ENCODE measurements around the gene TBC1D8.

Gene TBC1D8

DNA sequence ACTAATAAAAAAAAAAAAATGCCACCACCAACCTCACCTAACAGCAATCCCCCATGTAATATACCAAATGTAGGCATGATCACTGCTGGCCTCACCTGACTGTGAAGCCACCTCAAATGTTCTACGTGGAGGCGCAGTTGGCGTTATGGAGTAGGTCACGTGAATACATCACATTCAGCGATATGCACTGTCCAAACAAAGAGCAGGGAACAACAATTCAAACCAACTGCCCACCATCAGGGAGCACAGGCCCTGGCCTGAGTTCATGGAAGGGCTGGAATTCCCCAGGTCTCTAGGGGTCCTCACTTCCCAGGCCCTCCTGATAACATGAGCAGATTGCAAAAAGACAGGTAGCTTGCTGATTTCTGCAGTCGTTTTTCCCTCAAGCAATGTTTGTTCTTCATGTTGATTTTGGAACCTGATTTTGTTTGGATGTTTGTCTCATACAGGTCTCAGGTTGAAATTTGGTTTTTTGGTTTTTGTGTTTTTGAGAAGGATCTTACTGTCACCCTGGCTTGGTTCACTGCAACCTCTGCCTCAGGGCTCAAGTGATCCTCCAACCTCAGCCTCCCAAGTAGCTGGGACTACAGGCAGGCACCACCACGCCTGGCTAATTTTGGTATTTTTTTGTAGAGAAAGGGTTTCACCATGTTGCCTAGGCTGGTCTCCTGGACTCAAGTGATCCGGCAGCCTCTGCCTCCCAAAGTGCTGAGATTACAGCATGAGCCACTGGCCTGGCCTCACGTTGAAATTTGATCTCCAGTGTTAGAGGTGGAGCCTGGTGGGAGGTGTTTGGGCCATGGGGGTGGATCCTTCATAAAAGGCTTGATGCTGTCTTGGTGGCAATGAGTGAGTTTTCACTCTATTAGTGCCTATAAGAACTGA, 15.5 kb downstream of the TBC1D8 start:
- DNase-seq (ENCODE audit: low read depth in 2 of 2): no peak

DNA sequence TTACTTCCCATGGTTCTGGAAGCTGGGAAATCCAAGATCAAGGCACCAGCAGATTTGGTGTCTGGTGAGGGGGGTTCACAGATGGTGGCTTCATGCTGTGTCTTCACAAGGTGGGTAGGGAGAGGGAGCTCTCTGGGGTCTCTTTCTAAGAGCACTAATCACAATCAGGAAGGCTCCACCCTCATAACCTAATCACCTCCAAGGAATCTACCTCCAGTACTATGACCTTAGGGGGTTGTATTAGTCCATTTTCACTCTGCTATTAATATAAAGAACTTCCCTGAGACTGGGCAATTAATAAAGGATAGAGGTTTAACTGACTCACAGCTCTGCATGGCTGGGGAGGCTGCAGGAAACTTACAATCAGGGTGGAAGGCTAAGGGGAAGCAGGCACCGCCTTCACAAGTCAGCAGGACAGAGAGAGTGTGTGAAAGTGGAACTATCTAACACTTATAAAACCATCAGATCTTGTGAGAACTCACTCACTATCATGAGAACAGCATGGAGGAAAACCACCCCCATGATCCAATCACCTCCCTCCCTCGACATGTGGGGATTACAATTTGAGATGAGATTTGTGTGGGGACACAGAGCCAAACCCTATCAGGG, 17.6 kb downstream of the TBC1D8 start:
- DNase-seq (ENCODE audit: low read depth in 2 of 2): no peak

DNA sequence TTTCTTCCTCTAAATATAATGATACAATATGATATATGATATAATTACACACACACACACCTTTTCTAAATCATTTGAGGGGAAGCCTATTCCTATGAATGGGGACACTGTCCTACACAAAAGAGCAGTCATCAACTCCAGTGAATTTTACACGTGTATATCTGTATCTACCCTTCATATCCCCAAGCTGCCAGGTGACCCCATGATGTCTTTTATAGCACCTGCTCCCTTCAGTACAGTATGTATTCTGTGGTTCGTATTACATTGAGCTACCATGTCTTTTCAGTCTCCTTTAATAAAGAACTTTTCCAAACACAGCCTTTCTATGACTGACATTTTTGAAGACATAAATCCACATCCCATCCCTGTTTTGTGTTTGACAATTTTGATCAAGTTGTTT, 19.0 kb downstream of the TBC1D8 start:
- DNase-seq (ENCODE audit: low read depth in 2 of 2): no peak

DNA sequence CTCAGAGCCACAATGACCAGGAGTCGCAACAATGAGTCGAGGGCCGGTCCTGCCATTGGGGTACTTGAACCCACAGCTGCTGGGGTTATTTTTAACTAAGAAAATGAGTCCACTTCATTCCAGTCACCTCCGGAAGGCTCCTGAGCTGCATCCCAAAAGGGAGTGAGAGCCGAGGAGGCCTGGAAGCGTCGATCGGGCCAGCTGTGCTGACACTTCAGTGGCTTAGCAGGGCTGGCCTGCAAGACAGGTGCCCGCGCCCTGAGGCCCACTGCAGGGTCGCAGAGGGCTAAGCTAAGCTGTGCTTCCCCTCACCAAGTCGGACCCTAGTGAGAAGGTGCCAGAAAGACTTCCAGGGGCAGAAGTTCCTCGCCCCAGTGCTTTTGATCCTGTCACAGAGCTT, 21.1 kb downstream of the TBC1D8 start:
- no peak for DNase-seq (ENCODE audit: low read depth in 2 of 2)

DNA sequence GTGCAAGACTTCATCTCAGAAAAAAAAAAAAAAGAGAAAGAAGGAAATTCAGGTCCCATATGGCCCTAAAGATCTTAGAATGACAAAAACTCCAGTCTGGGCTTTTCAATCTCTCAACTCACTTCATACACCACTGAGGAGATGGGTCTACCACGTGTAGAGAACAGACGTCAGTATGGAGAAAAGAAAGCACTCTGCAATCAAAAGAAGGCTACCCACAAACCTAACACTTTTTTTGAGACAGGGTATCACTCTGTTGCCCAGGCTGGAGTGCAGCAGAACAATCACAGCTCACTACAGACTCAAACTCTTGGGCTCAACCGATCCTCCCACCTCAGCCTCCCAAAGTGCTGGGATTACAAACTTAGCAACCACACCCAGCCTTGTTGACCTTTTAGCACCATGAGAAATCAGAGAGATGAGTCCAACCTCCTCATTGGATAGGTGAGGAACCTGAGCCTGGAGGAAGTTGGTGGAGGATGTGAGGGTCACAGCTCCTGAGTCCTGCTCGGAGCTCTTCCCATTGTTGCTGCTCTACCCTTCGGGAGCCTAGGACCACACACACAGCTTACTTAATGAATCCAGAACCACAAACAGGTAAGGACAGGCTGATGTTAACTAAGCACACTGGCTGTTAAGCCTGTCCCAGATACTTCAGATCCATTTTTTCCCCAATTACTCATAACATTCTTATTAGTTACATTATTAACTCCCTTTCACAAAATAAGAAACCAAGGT, 23.7 kb downstream of the TBC1D8 start:
- no peak for DNase-seq (ENCODE audit: low read depth in 2 of 2)

DNA sequence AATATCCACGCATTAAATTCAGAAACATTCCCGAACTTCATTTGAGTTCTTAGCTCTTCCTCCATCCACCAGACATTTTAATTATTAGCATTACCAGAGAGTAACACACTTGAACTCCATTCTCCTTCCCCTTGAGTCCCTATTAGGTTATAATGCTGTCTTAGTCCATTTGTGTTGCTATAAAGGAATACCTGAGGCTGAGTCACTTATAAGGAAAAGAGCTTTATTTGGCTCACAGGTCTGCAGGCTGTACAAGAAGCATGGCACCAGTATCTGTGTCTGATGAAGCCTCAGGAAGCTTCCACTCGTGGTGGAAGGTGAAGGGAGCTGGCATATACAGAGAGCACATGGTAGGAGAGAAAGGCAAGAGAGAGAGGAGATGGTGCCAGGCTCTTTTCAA, 25.4 kb downstream of the TBC1D8 start:
- no peak for DNase-seq (ENCODE audit: low read depth in 2 of 2)

DNA sequence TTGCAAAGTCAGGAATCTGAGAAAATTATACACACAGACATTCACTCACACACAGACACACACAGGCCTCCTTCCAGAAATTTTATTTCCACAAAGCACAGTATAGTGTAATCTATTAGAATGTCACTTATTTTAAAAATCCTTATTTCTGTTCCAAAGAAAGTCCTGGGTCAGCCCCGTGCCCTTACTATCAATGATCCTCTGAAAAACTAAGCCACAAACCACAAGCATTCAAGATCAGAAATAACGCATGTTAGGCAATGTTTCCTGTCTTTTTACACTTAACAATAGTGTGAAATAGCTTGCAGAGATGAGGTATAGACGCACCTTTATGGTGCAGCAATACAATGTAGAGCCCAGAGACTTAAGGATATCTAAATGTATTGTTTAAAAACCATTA, 25.8 kb downstream of the TBC1D8 start:
- no peak for DNase-seq (ENCODE audit: low read depth in 2 of 2)

DNA sequence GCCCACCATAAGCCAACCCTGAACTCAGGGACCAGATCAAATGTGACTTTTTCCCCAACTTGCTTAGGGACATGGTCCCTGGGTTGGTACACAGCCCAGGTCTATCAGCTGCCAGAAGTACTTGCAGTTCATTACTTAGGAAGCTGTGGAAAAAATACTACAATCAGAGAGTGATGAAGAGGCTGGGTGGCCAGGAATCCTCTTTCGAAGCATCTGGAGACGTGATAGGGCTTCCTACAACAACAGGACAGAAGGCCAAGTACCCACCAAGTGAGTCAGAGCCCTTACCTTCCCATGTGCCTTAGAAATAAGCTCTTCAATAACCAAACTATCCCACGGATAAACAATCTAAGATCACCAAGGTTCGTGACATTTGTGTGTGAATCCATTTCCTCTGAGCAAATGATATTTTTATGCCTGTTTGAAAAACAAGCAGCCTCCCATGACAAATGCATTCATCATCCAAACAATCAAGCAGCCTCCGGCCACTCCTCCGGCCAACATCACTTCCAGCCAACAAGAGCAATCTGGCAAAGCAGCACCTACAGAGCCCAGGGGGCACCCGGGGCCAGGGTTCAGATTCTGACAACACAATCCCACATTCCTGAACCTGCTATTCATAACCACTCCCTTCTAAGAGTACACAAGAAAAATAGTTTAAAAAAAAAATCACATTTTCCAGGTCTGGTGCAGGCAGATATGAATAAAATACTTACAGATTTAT, 26.4 kb downstream of the TBC1D8 start:
- no peak for DNase-seq (ENCODE audit: low read depth in 2 of 2)

DNA sequence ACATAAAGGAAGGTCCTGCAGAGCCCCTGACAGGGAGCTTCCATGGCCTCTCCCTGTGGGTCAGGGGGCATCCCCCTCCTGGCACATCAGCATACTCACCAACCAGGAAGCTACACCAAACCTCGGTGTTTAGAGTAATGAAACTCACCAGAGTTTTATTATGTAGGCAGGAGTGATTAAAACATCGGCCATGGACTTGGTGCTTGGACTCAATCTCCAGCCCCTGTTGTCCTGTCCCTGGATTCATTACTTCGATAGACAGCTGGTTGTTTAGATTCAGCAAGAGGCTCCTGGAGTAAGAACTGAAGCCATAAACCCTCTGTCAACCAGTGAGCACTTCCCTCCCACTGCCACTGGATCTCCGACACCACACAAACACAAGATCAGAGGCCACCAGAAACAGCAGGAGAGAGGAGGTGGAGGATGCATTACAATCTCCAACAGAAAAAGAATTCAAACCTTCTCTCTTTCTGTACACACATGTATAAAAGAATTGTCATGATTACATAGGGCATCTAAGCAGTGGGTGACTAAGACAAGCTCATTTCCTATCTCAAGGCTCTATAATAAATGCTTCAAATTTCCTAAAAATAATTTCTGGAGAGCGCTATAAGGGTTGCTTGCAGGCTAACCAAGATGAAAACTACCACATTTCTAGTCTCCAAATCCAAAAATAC, 27.2 kb downstream of the TBC1D8 start:
- DNase-seq (ENCODE audit: low read depth in 2 of 2): no peak

DNA sequence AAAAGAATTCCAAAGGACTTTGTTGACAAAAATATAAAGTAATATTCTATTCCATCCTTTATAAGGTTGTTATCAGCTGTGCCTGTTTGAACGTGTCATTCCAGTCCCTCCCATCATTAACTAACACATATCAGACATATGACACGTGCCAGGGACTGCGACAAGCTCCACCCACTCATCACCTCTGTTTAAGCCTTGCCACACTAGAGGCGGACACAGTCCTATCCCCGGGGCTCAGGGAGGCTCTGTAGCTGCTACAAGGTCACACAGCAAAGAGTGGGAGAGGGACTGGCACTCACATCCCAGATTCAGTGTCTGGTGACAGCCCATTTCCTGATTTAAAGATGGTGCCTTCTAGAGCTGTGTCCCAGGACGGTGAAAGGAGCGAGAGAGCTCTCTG, 30.0 kb downstream of the TBC1D8 start:
- no peak for DNase-seq (ENCODE audit: low read depth in 2 of 2)

DNA sequence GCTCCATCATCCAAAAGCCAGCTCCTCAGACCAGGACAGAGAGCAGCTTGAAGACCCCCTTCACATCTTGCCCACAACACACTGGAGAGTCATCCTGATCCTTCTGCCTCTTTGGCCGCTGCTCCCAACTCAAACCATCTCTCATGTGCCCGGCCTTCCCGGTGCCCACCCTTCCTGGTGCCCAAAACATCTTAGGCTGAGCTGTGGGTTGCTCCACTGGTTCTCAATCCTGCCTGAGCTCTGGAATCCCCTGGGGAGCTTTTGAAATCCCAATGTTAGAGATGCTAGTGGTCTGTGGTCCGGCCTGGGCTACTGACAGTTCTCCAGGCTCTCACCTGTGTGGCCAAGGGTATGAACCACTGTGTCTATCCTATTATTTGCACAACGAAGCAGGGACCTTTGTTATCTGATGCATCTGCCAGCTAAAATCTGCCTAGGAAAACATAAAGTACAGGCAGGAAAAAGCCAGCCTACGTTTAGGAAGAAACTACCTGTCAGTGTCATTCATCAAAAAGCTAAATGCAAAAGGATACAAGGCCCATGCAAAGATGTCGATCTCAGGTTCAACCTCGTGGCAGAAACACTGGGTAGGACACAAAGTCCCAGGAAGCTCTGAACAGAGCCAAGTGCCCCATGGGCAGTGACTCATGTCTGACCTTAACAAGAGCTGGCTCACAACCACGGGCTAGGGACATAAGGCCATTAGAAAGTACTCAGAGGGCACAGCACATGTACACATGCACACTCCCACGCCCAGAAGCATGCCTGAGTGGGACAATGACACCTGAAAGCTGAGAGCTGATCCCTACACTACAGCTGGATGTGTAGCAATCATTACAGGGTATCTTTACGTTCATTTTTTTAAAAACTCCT, 30.8 kb downstream of the TBC1D8 start:
- DNase-seq (ENCODE audit: low read depth in 2 of 2): no peak

DNA sequence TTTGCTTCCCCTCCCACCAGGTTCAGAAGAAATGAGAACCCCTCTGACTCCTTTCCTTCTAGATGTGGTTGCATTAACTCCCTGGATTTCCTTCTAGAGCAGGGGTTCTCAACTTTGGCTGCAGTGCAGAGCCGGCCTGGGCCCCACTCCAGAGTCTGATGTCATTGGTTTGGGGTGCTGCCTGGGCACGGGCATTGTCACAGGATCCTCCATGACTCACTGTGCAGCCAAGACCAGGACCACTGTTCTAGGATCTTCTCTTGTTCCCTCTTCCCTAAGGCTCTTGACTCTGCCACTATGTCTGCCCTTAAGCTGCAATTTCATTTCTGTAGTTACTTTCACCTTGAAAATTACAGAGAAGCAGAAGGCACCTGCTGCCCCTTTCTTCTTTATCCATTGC, 31.8 kb downstream of the TBC1D8 start:
- DNase-seq (ENCODE audit: low read depth in 2 of 2): no peak

DNA sequence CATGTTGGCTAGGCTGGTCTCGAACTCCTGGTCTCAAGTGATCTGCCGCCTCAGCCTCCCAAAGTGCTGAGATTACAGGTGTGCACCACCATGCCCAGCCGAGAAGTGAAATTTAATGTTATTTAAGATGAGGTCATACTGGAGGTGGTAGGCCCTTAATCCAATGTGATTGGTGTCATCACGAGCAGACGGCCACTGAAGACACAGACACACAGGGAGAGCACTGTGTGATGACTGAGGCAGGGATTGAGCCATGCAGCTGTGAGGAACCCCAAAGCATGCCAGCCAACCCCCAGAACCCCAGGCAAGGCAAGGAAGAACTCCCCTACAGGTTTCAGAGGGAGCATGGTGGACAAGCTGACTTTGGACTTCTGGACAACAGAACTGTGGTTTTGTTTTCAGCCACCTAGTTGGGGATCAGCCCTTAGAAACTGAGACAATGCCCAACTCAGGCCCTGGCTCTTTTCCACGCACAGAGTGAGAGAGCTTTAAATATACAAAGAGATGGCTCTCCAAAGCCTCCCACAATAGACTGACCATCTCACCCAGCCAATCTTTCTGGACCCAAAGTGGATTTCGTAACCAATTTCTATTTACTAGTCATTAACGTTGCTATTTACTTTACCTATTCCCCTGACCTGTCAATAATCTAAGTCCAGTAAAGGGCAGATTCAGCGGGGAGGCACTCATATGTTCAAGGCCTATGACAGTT, 34.2 kb downstream of the TBC1D8 start:
- no peak for DNase-seq (ENCODE audit: low read depth in 2 of 2)

DNA sequence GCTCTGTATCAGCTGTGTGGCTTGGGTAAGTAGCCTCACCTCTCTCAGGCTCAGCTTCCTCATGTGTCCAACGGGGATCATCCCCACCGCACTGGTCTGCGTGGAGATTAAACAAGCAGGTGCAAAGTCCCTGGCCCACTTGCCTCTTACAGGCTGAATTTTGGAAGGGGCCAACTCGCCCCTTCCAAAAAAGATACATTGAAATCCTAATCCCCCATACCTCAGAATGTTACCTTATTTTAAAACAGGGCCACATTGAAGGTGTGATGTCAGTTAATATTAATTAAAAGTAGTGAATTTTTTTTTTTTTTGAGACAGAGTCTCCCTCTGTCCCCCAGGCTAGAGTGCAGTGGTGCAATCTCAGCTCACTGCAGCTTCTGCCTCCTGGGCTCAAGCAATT, 34.8 kb downstream of the TBC1D8 start:
- no peak for DNase-seq (ENCODE audit: low read depth in 2 of 2)

DNA sequence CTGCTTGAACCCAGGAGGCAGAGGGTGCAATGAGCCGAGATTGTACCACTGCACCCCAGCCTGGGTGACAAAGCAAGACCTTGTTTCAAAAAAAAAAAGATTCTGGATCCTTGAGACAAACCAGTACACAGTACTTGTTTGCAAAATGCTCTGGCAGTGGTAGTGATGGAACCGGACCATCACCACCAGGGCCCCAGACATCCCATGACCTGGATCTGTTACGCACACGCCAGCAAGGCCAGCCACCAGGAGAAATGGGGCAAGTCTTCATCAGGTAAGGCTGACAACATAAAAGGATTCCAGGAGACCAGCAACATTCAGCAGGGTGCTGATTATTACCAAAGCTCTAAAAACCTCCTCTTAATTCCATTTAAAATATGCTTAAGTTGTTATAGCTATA, 35.5 kb downstream of the TBC1D8 start:
- DNase-seq (ENCODE audit: low read depth in 2 of 2): no peak

DNA sequence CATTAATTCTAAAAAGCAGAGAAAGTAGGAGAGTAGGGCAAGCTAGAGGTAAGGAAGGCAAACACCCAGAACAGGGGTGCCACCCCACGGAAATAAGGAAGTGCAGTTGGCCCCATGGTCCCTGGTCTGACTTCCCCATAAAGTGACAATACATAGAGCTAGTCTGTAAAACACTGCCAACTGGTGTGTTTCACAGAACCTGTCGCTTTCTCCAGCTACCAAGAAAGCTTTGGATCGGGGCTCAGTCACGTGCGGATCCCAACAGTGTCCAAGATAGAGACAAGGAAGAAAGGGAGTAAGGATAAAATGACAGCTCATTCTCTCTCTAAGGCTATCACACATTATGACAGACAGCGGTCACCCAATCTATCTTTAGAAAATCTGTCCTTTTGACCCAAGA, 36.4 kb downstream of the TBC1D8 start:
- no peak for DNase-seq (ENCODE audit: low read depth in 2 of 2)

DNA sequence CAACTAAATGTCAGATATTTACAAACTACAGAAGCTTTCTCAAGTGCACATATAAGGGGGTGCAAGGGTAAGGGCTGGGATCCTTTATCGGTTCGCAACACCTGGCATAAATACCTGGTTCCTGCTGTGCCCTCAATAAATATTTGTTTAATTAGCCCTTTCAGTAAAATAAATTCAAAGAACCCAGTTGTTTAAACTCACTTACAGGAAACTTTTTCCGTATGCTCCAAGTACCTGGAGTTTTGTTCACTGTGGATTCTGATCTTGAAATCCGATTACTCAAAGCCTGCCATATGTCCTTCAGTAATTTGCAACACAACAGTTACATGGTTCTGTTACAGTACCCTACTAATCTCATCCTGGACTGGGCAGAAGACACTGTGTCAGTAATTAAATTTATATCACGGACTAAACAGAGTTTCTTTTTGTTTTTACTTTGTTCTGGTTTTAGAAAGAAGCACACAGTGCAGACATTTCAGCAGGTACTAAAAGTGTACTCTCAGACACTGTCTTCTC, 36.9 kb downstream of the TBC1D8 start:
- DNase-seq (ENCODE audit: low read depth in 2 of 2): no peak

DNA sequence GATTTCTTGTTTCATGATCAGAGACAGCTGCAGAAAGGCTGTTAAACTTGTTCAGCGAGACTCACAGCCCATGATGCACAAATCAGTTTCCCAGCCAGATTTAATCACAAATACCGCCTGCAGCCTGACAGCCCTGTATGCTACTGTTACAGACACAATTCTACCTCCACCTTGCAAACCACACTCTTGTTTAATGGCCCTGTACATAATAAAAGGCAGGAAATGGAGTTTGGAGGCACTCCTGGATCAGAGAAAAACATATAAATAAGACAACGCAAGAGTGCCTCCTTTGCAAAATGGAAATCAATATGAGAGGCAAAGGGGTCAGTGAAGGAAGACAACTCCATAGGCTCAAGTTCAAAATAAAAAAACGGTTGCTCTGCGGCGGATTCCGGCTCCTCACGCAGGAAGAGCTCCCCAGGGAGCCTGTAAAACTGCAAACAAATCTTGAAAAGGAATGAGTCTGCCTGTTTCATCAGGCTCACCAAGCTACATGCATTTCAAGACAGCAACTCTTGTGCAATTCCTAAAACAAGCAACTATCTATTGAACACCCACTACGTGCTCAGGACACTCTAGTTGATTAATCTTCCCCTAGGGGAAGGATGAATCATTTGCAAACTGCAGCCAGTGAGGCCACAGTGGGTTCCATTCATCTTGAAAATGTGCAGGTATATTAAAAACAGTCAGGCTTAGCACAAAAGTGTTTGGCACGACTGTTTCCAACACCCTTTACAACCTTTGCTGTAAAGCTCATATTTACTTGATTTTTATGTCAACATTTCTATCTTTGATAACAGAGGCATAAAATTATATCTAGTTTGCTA, 37.5 kb downstream of the TBC1D8 start:
- DNase-seq (ENCODE audit: low read depth in 2 of 2): no peak

DNA sequence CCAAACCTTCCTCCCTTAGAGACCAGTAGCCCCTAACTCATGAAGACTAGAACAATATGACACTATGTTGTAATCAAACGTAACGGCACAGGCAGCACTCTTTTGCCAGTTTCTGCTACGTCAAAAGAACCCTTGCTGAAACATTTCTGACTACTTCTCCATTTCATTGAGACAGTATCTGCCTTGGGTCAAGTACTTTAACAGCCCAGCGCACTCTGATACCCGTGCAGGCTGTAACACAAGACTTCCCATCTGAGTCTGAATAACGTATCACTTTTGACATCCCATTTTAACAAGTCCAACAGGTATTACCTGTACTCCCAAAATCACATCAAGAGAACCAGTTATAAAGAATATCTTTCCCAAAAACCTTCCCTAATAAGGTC, 38.4 kb downstream of the TBC1D8 start:
- DNase-seq (ENCODE audit: low read depth in 2 of 2): no peak

Data from stimulated activated CD4-positive, alpha-beta T cell treated with anti-CD3 and anti-CD28 coated beads, Interleukin-1b, Interleukin-23, amount 100 ng/mL, for 4 hours (primary cell).